ENCODE data around the gene FER1L5.

Gene FER1L5

GRCh38 chr2:96739633-96740428 lies 97.3 kb downstream of the FER1L5 start, which contains the start of gene LMAN2L:
TSS of gene LMAN2L (minus strand) at chr2:96740064. CDS start at chr2:96740040, 24 bp downstream.
- peak; percentile 98 for DNase-seq (ENCODE audit: low spot score)

DNA sequence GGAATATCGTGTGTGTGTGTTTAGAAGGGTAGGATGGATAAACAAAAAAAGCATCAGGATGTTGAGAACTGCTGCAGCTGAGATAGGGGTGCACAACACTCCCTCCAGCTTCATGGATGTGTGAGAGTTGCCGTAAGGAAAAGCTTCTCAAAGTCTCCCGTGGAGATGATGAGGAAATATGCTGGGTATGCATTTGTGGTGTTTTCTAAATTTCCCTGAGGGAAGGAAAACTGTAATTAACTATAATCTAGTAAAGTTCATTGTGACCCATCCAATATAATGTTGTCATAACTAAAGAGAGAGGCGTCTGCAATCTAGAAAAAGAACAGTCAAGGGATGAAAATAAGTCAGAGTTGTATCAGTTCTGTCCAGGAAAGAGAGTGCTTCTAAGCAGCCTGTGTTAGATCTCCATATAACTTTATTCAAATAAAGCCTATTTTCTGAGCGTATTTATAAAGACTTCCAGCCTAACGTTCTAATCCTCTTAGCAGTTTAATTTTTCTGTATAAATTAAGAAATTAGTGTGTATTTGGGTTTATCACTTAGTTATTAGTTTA lies 104.6 kb downstream of the FER1L5 start:
- no peak for DNase-seq (ENCODE audit: low spot score)

- DNase-seq (ENCODE audit: low spot score), result no peak
Observed at GRCh38 chr2:96751800-96752199, 109.2 kb downstream of the FER1L5 start.

DNA sequence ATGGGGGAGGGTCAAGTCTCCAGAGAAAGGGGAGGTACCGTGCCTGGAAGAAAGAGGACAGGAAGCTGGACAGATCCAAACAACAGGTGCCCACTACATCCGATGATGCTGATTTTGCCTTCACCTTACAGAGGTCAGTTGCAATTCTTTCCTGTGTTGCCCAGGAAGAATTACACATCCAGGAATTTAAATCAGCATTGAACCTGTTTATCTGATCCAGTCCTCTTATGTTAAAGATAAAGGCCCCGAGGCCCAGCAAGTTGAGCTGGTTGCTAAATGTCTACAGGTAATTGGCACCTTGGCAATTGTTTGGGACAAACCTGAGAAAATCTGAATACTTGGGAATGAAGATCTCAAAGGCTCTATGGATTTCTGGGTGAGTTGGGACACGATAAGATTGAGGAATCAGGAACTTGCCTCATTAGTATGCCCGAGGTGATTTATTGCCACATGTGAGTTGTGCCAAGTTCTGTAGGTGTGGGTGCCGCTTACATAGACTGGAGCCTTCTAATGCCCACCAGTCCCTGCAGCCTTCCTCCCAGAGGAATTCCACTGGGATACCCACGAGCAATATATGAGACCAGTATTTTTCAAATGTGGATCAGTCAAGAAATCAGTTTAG lies 111.2 kb downstream of the FER1L5 start:
- DNase-seq (ENCODE audit: low spot score), result no peak

DNA sequence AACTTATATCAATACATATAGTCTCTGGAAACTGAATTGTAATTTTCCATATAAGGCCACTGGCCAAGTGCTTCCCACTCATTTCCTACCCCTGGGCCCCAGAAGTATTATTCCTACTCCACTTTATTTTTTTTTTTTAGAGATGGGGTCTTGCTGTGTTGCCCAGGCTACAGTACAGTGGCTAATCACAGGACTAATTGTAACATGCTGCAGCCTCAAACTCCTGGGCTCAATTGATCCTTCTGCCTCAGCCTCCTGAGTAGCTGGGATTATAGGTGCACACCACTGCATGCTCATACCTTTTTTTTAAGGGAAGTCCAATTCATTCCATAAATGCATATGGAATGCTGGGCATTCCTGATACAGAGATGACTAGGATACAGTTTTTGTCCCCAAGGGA lies 111.8 kb downstream of the FER1L5 start:
- no peak for DNase-seq (ENCODE audit: low spot score)
